Hematopoietic multipotent progenitor cell treated with erythropoietin and hydrocortisone succinate and interleukin-3 and kit ligand, for 6 days (in vitro differentiated cells): ENCODE measurements around the gene CXCR5.

Experiments used
- DNase-seq: peaks from one replicate; pipeline ENCODE4 v3.0.0-alpha.2; 2015

CXCR5 gene

DNA sequence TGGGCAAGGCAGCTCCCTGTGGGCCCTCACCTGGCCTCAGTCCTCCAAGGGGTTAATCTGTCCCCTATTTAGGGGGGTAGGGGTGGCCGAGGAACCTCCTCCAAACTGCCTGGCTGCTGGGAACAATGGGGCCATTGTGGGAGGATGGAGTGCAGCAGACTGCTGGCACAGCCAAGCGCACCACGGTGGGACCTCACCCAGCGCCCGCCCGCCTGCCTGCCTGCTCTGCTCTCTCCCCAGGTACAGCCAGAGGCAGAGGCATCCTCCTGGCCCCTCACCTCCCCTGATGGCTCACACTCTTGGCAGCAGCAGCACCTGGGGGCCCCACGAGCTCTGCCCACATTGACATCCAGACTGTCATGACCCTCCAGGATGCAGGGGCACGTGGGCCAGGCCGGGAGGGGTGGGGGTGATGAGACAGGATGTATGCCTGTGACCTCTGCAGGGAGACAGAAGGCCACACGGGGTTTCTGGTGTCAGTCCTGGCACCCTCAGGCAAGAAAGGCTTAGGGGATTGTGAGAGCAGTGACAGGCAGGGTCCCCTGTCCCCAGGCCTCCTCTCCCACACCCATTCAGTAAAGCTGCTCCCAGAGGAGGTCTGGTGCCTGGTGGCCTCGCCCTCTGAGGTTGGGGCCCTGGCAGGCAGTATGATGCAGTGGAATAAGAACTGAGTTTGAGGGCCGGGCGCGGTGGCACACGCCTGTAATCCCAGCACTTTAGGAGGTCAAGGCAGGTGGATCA lies 30.7 kb downstream of the CXCR5 start:
- no peak for DNase-seq

DNA sequence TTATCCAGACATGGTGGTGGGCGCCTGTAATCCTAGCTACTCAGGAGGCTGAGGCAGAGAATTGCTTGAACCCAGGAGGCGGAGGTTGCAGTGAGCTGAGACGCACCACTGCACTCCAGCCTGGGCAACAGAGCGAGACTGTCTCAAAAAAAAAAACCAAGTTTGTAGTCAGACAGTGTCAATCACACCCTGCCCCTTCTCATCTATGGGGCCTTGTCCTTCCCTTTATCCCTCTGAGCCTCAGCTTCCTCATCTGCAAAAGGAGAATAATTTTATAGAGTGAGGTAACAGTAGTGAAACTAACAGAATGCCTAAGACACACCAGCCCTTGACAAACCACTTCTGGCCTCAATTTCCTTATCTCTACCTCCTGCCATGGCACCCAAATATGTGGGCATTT lies 31.3 kb downstream of the CXCR5 start:
- no peak for DNase-seq

DNA sequence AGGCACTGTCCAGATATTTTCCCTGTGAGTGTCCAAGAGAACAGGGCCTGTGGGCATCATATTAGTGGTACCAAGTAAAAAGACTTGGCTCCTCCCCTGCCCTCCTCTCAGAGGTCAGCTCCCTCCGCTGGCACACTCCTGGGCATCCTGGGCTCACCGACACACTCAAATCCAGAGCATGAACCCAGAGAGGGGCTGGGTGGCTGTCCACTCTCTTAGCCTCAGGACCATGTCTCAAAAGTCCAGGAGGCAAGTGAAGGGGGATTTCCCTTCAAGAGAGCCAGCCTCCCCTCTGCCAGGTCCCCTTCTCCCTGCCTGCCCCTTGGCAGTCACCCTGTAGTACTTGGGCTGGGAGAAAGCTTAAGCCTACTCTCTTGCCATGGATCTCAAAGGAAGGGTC lies 31.7 kb downstream of the CXCR5 start:
- no peak for DNase-seq

DNA sequence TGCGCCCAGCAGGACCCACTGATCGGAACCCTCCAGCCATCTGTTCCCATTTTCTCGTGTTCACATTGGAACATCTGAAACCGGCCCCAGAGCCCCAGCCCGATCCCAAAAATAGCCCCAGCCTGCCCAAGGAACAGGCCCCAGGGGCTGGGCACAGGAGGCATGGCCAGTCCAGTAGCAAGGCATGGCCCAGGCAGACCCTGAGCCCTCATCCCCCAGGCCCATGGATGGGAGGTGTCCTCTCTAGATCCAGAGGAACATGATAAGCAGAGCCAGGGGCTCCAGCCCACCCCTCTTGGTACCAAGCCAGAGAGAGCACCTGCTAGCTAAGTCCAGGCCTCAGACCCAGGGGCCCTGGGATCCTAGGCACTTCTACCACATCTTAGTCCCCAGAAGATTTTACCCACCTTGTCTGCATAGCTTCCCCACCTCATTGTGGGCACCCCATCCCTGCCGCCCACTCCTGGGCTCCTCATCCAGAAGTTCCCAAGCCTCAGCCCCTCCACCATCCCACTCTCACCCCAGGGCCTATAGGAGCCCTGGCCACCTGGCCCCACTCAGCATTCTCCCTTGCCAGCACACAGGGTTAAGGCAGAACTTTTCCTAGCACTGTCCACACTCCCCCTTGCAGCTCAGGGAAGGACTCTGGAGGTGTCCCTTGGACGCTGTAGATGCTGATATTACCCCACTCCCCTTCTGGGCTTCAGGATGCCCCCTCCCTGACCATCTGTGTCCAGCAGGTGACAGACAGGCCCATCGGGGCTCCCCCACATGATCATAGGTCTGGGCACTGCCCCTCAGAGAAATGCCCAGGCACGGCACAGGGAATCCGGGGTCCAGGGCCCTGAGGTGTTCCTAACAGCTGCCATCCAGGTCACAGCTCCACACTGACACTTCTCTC lies 32.5 kb downstream of the CXCR5 start:
- DNase-seq, result no peak

DNA sequence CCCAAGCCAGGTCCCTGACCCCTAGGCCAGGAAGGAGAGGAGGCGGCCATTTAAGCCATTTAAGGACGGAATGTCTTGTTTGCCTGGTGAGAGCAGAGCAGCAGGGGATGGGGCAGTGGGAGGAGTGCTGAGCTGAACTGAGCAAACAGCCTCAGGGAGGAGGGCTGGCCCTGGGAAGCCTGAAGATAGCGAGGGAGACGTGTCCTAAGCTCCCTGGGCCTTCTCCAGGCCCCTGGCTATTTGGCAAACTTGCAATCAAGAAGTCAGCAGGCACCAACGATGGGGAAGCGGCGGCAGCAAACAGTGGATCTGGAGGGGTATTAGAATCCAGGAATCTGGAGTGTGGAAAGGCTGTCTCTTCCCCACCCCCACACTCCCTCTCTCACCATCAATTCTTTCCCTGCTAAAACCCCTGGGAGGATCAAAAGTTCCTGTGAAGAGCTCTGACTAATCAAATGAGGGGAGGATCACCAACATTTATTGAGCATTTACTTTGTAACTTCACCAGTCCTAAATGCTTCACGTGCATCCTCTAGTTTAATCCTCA lies 33.2 kb downstream of the CXCR5 start:
- no peak for DNase-seq

DNA sequence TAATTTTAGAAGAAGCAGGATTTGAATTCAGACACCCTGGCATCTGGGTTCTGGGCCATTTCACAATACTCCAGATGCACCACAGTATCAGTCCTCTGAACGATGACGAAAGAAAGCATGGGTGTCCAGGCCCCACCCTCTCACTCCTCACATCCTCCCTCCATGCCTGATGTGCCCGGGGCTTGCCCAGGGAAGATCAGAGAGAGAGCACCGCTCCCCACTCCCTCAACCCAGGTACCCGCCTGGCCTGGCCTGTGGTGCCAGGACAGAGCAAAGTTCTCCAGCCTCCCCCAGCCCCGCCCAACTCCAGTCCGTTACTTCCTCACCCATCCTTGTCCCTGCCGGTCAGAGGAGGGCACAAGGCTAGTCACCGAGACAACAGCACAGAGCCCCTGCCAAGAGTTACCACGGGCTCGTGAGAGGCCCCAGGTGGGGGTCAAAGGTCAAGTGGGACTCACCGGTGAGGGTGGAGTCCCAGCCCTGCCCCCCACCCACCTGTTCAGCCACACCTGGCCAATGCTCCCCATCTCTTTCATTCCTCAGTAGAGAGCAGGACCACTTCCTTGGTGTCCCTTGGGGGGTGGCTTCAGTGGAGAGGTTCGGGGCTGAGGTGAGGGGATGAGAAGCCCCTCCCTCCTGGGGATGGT lies 33.9 kb downstream of the CXCR5 start:
- DNase-seq, result peak; percentile 77

DNA sequence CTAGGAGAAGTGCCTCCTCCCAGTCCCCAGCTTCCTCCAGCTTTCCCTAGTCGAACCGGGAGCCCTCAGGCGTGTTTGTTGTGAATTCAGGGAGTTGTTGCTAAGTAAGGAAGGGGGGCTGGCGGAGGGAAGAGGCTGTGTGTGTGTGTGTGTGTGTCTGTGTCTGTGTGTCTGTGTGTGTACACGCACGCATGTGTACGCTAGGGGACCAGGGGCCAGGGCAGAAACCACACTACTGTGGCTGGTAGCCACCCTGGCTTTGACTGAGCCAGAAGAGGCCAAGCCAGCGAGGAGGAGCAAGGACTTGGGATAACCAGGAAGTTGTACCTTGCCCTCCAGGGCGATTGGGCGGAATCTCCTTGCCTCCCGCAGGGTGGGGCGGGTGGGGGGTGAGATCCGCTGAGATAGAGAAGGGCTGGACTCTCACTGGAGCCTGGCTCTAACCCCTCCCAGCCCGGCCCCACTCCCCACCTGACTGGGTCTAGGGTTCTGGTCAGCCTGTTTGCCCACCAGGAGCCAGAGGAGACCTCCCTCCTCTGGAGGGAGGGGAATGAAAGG lies 34.5 kb downstream of the CXCR5 start:
- DNase-seq, result peak; percentile 49

DNA sequence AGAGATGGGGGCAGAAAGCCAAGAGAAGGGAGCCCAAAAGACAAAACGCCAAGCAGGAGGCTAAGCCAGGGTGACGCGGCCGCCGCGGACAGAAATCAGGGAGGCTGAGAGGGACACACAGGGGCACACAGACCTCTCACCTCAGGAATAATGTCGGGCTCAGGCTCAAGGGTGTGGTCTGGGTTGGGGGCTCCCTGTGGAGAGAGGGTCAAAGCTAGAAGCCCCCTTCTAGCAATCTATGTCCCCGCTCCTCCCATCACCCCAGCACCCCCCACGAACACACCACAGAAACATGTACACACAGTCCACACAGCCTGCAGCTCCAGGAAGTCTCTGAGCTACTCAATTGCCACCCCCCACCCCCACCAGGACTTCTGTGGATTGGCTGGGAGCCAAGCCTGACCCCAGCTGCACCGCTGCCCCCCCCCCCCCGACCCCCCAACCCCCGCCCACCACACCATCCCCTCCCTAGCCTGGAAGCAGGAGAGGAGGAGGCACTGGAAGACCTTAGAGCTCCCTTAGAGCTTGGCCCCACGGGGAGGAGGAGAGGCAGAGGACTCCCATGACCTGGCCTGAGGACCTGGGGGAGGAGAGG lies 35.1 kb downstream of the CXCR5 start:
- no peak for DNase-seq

DNA sequence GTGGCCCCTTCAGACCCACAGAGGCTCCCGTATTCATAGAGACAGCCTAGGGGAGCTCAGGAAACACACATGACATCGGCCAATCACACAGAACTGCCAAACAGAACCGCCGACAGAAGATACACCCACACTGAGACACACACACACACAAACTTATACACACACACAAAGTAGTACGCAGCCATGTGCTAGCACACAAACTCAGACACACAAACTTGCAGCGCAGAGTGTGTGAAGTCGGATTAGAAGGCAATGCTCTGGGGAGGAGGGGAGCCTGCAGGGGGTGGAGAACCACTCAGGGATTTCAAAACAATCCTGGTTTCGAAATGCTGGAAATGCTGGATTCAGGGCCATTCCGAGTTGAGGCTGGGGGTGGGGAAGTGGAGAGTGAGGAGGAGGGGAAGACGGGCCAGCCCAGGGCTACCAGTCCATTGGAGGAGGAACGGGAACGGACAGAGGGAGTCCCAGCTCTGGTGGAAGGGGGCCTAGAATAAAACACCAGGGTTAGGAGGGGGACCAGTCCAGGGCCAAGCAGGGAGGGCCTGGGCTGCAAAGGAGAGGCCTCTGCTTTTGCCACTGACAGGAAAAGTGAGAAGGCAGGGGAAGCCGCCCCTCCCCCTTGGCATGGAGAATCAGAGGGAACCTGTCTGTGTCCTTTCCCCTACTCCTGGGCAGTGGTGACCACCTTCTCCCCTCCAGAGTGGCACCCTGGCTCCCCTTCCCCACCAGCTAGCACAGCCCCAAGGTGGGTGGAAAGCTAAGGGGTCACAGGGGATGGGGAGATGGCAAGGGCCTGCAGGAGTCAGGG lies 37.6 kb downstream of the CXCR5 start:
- DNase-seq, result no peak

DNA sequence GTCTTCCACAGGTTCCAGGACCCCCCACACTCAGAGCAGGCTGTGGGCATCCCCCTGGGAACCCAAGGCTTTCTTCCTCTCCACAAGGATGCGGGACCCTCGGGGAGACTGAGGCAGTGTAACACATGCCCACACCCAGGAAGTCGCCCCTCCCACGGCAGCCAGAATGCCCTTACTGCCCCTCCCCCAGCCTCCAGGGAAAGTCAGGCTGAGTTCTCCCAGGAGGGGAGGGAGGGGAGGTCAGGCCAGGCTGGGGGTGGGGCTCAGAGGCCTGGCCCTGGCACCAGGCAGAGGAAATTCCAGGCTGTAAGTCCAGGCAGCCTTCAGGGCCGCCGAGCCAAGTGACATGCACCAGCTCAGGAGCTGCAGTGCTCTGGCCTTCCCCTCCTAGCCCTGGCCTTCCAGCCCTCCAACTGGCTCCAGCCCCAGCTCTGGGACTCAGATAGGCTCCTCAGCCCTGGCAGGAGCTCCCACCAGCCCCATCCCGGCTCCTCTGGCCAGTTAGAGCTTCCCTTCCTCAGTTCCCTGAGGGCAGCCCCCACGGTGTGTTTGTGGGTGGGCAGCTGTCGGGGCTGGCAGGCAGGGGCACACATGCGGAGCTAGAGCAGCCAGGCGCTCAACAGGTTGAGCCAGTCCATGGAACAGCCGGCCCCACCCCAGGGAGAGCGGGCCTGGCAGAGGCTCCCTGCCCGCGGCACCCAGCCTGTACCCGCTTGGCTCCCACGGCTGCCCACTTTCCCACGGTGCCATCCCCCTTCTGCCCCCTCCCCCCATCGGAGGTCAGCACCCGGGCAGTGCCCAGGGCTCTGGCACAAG lies 38.4 kb downstream of the CXCR5 start:
- no peak for DNase-seq

DNA sequence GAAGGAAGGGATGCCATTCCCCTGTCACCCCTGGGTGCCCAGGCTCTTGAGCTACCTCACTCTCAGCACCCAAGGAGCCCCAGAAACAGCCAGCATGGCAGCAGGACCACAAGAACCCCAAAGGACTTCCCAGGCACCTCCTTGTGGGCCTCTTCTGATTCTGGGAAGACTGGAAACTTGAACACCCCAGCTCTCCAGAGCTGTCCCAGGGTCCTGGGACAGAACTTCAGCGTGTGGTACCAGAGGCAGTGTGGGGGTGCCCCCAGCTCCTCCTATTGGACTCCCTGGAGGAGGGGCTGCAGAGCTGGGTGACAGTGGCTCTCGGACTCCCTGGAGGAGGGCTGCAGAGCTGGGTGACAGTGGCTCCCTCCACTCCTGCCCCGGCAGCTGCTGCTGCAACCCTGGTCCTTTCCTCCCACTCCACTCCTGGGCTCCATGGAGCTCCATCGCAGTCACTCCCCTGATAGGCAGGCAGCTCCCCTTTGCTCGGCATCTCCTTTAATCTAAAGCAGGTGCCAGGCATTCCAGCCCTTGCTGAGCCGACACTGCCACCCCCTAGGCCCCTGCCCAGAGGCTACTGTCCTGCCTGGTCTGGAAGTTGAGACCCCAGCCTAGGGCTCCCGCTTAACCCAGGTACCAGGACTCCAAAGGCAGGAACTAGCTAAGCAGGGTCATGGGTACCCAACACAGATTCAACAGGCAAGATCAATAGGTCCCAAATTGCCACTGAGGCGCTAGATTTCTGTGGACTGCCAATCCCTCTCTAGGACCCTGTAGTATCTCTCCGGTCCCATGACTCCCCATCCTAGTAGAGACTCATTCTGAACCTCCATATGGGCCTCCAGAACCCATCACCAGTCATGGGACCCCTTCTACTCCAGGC lies 39.3 kb downstream of the CXCR5 start:
- no peak for DNase-seq

DNA sequence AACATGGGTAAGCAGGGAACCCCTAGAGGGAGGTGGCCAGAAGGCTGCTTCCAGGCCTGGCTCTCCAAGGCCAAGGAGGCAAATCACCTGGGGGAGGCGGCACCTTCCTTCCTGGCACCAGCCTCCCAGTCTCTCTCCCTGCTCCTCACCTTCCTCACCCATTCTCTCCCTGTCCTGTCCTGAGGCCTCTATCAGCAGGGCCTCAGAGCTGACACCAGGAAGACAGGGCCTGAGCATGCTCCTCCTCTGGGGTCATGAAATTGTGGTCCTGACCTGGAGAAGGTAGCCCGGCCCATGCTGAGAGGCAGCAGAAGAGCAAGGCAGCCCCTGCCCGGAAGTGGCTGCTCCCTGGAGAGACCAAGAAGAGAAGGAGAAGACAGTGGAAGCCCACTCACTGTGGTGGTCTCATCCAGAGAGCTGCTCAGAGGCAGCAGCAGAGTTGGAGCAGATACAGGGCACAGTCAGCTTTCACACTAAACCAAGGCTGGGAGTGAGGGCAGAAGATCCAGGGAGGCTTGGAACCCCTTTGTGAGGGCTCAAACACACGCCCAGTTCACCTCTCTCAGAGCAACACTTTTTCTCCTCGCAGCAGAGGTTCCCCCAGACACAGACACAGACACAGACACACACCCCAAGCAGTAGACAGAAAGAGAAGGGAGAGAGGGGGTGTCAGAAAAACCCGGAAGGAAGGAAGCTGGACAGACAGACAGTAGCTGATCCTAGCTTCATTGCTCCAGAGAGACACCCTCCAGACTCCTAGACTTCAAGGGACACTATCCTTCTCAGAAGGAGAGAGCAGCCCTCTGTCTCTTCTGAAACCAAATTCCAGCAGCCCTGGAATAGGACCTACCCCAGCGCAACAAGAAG lies 40.3 kb downstream of the CXCR5 start:
- no peak for DNase-seq

DNA sequence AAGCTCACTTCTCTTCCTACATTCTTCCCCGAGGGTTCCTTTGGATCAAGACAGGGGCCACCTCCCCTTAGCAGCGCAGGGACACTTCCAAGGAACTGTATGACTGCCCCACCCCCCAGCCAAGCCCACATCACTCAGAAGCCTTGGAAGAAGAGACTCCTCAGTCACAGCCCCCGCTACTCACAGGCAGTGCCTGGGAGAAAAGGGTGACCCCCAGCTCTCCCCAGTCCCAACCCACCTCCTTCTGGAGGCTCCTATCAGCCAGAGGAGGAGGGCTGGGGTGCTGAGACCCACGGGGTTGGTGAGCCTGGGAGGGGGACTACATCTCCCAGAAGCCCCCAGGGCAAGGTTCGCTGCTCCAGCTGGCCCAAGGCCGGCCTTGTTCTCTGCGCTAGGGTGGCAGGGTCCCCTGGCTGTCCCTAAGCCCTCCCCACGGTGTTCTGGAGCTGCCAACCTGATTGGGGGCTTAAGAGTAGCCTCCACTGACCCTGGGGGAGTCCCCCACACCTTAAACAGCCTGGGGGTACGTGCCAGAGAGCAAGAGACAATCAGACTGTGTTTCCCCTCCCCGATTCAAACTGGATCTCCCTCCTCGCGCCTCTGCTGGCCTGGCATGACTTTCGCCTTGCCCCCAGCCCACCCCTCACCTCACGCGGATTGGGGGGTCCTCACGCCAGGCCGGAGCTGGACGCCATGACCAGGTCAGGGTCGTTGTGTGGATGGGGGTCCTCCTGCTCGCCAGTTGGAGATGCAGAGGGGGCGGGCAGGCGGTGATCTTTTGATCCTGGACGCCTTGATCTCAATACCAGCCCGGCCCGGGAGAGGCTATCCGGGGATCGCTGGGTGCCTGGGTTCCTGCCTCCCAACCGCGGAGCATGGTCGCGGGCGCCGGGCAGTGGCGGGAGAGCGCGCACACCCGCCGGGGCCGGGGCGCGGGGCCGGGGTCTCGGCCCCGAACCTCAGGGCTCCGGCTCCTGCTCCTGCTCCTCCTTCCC lies 41.2 kb downstream of the CXCR5 start:
- peak; percentile 75 for DNase-seq

DNA sequence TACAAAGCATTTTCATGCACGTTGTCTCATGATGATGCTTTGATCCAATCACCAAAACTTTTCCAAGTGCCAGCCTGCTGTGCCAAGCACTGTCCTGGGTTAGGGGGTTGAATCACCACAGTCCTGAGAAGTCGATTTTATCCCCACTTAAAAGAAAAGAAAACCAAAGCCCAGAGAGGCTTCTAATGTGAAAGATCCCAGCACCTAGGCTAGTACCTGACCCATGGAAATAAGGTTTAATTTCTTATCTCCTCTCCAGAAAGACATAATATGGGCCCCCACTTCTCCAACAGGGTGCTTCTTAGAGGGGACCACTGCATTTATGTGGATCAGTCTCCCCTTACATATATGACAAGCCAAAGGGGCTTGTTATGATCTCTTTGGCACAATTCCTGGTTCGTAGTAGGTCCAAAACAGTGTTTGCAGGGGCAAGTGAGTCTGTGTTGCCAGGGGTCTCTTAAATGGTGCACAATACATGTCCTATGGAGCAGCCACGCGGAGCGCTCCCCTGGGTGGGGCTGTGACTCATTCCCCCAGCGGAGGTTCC lies 43.9 kb downstream of the CXCR5 start:
- no peak for DNase-seq

DNA sequence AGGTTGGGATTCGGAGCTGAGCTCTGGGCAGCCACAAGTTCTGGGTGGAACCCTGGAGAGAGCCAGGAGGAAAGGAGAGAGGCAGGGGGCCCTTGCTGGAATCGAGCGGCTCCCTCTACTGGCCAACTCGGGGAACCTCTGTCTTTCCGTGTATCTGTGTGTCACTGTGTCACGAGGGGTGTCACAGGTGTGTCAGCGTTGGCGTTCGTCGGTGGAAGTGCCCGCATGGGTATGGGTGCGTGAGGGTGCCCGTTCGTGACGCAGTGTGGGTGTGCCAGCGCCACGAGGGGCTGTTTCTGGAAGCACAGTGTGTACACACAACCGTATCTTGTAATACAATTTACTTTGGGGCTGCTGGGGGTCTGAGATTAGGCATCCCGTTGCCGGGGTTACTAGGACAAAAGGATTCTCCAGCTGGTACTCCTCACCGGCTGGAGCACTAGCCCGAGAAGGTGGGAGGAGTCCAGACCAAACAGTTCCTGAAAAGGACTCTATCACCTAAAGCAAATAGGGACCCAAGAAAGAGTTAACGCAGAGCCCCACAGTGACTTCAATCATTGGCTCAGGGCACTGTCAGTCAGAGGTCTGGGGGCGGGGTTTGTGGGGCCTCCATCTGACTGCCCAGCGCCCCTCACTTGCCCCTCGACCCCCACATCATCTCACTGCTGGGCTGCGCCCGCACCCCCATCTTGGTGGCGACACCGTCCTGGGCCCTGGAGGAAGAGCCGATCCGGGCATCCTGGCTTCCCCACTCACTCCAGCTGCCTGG lies 44.6 kb downstream of the CXCR5 start:
- peak; percentile 94 for DNase-seq

DNA sequence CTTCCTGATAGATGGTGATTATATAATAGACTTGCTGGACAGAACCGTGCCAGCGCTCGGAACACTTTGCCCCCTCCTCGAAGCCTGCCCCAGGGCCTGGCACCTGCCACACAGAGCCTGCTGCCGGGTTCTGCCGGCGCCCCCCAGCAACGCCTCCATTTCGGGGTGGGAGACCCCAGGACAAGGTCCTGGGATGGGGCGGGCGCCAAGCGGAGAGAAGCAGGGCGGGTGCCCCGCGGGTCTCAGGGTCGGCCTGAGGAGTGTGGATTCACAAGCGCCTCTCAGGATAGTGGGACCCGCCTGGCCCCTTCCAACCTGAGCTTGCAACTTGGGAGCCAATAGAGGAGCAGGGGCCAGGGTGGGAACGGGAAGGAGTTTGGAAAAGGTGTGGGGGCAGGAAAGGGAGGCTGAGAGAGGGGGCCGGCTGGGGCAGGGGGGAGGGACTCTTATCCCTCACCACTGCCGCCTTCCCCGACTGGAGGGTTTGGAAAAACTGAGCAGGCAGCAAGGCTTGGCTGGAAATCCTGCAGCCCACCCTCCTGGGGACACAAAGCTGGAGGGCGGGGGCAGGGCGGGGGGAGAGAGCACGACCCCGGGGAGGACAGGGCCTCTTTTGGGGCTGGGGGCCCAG lies 45.3 kb downstream of the CXCR5 start:
- DNase-seq, result peak; percentile 64
